T-helper 1 cell (primary cell): ENCODE measurements around the gene DMXL2.
"Not testable (repeated sequence)": the region's sequence is repeated elsewhere in the genome, so short reads cannot be mapped to it uniquely, and the experiment has no call there.

Source experiments
- DNase-seq, 5 donors: peaks; one replicate each; pipeline ENCODE4 v3.0.0-alpha.2; 2012 to 2020

Gene DMXL2

GRCh38 chr15:51575775-51576174, 46.8 kb downstream of the DMXL2 start:
- DNase-seq = no peak

- DNase-seq = not testable (repeated sequence)
Observed at GRCh38 chr15:51573352-51573751, 49.2 kb downstream of the DMXL2 start.

- not testable (repeated sequence) for DNase-seq
Observed at GRCh38 chr15:51568939-51569784, 53.4 kb downstream of the DMXL2 start.

GRCh38 chr15:51561271-51561670, 61.3 kb downstream of the DMXL2 start:
- DNase-seq = no peak

GRCh38 chr15:51558876-51559275, 63.7 kb downstream of the DMXL2 start:
- no peak for DNase-seq

GRCh38 chr15:51558411-51558810, 64.2 kb downstream of the DMXL2 start:
- DNase-seq = no peak

- no peak for DNase-seq
Observed at GRCh38 chr15:51550841-51551240, 71.7 kb downstream of the DMXL2 start.

- DNase-seq = no peak
Observed at GRCh38 chr15:51547656-51548055, 74.9 kb downstream of the DMXL2 start.

- DNase-seq = no peak
Observed at GRCh38 chr15:51536965-51537574, 85.5 kb downstream of the DMXL2 start.

- DNase-seq = no peak
Observed at GRCh38 chr15:51533672-51534398, 88.7 kb downstream of the DMXL2 start.

- DNase-seq = no peak
Observed at GRCh38 chr15:51526955-51527354, 95.6 kb downstream of the DMXL2 start.

GRCh38 chr15:51524376-51524775, 98.2 kb downstream of the DMXL2 start:
- DNase-seq = no peak

- no peak for DNase-seq
Observed at GRCh38 chr15:51516291-51516690, 106.3 kb downstream of the DMXL2 start.

- DNase-seq = no peak
Observed at GRCh38 chr15:51505251-51505650, 117.3 kb downstream of the DMXL2 start.

- no peak for DNase-seq
Observed at GRCh38 chr15:51503003-51503402, 119.6 kb downstream of the DMXL2 start.

GRCh38 chr15:51499379-51499976, 123.1 kb downstream of the DMXL2 start:
- DNase-seq = peak in 1 of 5 donors; percentile 15

GRCh38 chr15:51497806-51498205, 124.8 kb downstream of the DMXL2 start:
- DNase-seq = no peak

- DNase-seq = no peak
Observed at GRCh38 chr15:51496246-51496645, 126.3 kb downstream of the DMXL2 start.

GRCh38 chr15:51494411-51495314, 127.9 kb downstream of the DMXL2 start:
- DNase-seq = no peak

- no peak for DNase-seq
Observed at GRCh38 chr15:51493892-51494291, 128.7 kb downstream of the DMXL2 start.

GRCh38 chr15:51492528-51492927, 130.0 kb downstream of the DMXL2 start:
- DNase-seq = no peak

- DNase-seq = no peak
Observed at GRCh38 chr15:51491941-51492340, 130.6 kb downstream of the DMXL2 start.
